SK-N-SH treated with all-trans-retinoic acid at 6 μM for 48 hours (cell line): Measurements from ENCODE around the gene IGFL3.

Experiments used
- ATAC-seq: fragments of 200-7000 bp; cut with Tn5 transposase; 3 replicates; pipeline ENCODE4 v1.9.1; 2020; ENCODE audit warnings: mild to moderate bottlenecking, moderate library complexity
- ARNTL ChIP-seq: fragments of 450-650 bp; formaldehyde crosslinking; IDR thresholded peaks from 2 replicates; pipeline ENCODE4 v1.5.0; 2020; ENCODE audit warnings: low read depth, mild to moderate bottlenecking, moderate library complexity, borderline replicate concordance
- BACH2 ChIP-seq: fragments of 250-450 bp; sonication (Bioruptor Pico); IDR thresholded peaks from 2 replicates; pipeline ENCODE4 v1.9.0; 2021; ENCODE audit warnings: mild to moderate bottlenecking, borderline replicate concordance
- CSDC2 ChIP-seq: fragments of 250-450 bp; sonication (Bioruptor Pico); IDR thresholded peaks from 2 replicates; pipeline ENCODE4 v1.5.0; 2020; ENCODE audit warnings: mild to moderate bottlenecking, moderate library complexity
- ESRRG ChIP-seq: fragments of 250-450 bp; sonication (Bioruptor Pico); IDR thresholded peaks from 2 replicates; pipeline ENCODE4 v1.6.1; 2021; ENCODE audit warnings: mild to moderate bottlenecking
- GLIS3 ChIP-seq: fragments of 250-450 bp; sonication (Bioruptor Pico); IDR thresholded peaks from 2 replicates; pipeline ENCODE4 v1.5.0; 2020; ENCODE audit warnings: mild to moderate bottlenecking, moderate library complexity
- ISL1 ChIP-seq: fragments of 250-450 bp; sonication (Bioruptor Pico); IDR thresholded peaks from 2 replicates; pipeline ENCODE4 v2.1.2; 2022; ENCODE audit warnings: mild to moderate bottlenecking, moderate library complexity
- PPARA ChIP-seq: fragments of 250-450 bp; sonication (Bioruptor Pico); IDR thresholded peaks from 2 replicates; pipeline ENCODE4 v1.5.0; 2020; ENCODE audit warnings: mild to moderate bottlenecking, borderline replicate concordance
- RARB ChIP-seq: fragments of 250-450 bp; sonication (Bioruptor Pico); IDR thresholded peaks from 2 replicates; pipeline ENCODE4 v1.8.0; 2021; ENCODE audit warnings: mild to moderate bottlenecking, moderate library complexity
- SNAI2 ChIP-seq: fragments of 250-450 bp; sonication (Bioruptor Pico); IDR thresholded peaks from 2 replicates; pipeline ENCODE4 v1.5.0; 2020; ENCODE audit warnings: mild to moderate bottlenecking, moderate library complexity
- TCF4 ChIP-seq: fragments of 250-450 bp; sonication (Bioruptor Pico); IDR thresholded peaks from 2 replicates; pipeline ENCODE4 v1.8.0; 2021; ENCODE audit warnings: mild to moderate bottlenecking, moderate library complexity, borderline replicate concordance
- ZFP3 ChIP-seq: fragments of 250-450 bp; sonication (Bioruptor Pico); IDR thresholded peaks from 2 replicates; pipeline ENCODE4 v1.5.0; 2020; ENCODE audit warnings: mild to moderate bottlenecking, moderate library complexity
- ZFP30 ChIP-seq: fragments of 450-650 bp; formaldehyde crosslinking; IDR thresholded peaks from 2 replicates; pipeline ENCODE4 v1.5.0; 2022; ENCODE audit warnings: mild to moderate bottlenecking, moderate library complexity
- ZNF565 ChIP-seq: fragments of 450-650 bp; formaldehyde crosslinking; conservative IDR thresholded peaks from 2 replicates; pipeline ENCODE4 v1.5.0; 2020; ENCODE audit warnings: low read depth, mild to moderate bottlenecking, moderate library complexity
- ZNF70 ChIP-seq: fragments of 450-650 bp; formaldehyde crosslinking; IDR thresholded peaks from 2 replicates; pipeline ENCODE4 v1.5.0; 2020; ENCODE audit warnings: mild to moderate bottlenecking, moderate library complexity
- TF ChIP-seq, protein P1 (sequence below): fragments of 250-450 bp; sonication (Bioruptor Pico); IDR thresholded peaks from 2 replicates; pipeline ENCODE4 v1.5.1; 2021; ENCODE audit warnings: mild to moderate bottlenecking, moderate library complexity
- TF ChIP-seq, protein P2 (sequence below): fragments of 250-450 bp; sonication (Bioruptor Pico); IDR thresholded peaks from 2 replicates; pipeline ENCODE4 v1.5.0; 2020; ENCODE audit warnings: mild to moderate bottlenecking, moderate library complexity
- TF ChIP-seq, protein P3 (sequence below): fragments of 250-450 bp; sonication (Bioruptor Pico); IDR thresholded peaks from 2 replicates; pipeline ENCODE4 v1.5.1; 2020; ENCODE audit warnings: low read depth, mild to moderate bottlenecking, moderate library complexity
- TF ChIP-seq, protein P4 (sequence below): fragments of 250-450 bp; sonication (Bioruptor Pico); IDR thresholded peaks from 2 replicates; pipeline ENCODE4 v1.8.0; 2020; ENCODE audit warnings: mild to moderate bottlenecking, moderate library complexity, borderline replicate concordance

Gene IGFL3

DNA sequence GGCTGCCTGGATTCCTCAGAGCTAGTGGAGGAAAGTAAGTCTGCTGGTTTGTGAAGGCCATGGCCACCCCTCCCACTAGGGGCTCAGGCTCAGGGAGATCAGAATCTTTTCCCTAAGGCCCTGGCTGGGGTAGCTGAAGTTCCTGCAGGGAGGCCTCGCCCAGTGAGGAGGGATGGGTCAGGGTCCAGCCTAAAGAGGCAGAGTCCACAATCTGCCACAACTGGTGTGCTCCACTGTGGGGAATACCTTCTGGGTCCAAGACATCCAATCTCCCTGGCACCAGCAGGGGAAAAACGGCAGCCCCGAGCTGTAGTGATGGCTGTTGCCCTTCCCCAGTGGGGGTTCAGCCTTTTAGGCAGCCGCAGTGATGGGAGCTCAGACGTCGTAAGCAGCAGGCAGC is 23.2 kb downstream of the IGFL3 start:
- ATAC-seq, result no peak
- TF ChIP-seq CSDC2 (CRISPR knock-in tag), result no peak
- TF ChIP-seq, protein P1, sequence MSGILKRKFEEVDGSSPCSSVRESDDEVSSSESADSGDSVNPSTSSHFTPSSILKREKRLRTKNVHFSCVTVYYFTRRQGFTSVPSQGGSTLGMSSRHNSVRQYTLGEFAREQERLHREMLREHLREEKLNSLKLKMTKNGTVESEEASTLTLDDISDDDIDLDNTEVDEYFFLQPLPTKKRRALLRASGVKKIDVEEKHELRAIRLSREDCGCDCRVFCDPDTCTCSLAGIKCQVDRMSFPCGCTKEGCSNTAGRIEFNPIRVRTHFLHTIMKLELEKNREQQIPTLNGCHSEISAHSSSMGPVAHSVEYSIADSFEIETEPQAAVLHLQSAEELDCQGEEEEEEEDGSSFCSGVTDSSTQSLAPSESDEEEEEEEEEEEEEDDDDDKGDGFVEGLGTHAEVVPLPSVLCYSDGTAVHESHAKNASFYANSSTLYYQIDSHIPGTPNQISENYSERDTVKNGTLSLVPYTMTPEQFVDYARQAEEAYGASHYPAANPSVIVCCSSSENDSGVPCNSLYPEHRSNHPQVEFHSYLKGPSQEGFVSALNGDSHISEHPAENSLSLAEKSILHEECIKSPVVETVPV (CRISPR knock-in tag), result no peak
- TF ChIP-seq BACH2 (CRISPR knock-in tag), result no peak
- no peak for TF ChIP-seq ZFP30 (CRISPR knock-in tag)
- TF ChIP-seq ESRRG (CRISPR knock-in tag), result no peak
- no peak for TF ChIP-seq TCF4 (CRISPR knock-in tag)
- no peak for TF ChIP-seq PPARA (CRISPR knock-in tag)
- TF ChIP-seq, protein P2, sequence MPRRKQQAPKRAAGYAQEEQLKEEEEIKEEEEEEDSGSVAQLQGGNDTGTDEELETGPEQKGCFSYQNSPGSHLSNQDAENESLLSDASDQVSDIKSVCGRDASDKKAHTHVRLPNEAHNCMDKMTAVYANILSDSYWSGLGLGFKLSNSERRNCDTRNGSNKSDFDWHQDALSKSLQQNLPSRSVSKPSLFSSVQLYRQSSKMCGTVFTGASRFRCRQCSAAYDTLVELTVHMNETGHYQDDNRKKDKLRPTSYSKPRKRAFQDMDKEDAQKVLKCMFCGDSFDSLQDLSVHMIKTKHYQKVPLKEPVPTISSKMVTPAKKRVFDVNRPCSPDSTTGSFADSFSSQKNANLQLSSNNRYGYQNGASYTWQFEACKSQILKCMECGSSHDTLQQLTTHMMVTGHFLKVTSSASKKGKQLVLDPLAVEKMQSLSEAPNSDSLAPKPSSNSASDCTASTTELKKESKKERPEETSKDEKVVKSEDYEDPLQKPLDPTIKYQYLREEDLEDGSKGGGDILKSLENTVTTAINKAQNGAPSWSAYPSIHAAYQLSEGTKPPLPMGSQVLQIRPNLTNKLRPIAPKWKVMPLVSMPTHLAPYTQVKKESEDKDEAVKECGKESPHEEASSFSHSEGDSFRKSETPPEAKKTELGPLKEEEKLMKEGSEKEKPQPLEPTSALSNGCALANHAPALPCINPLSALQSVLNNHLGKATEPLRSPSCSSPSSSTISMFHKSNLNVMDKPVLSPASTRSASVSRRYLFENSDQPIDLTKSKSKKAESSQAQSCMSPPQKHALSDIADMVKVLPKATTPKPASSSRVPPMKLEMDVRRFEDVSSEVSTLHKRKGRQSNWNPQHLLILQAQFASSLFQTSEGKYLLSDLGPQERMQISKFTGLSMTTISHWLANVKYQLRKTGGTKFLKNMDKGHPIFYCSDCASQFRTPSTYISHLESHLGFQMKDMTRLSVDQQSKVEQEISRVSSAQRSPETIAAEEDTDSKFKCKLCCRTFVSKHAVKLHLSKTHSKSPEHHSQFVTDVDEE, result no peak
- no peak for TF ChIP-seq ZFP3 (CRISPR knock-in tag)
- no peak for TF ChIP-seq SNAI2 (CRISPR knock-in tag)
- TF ChIP-seq GLIS3 (CRISPR knock-in tag), result no peak

DNA sequence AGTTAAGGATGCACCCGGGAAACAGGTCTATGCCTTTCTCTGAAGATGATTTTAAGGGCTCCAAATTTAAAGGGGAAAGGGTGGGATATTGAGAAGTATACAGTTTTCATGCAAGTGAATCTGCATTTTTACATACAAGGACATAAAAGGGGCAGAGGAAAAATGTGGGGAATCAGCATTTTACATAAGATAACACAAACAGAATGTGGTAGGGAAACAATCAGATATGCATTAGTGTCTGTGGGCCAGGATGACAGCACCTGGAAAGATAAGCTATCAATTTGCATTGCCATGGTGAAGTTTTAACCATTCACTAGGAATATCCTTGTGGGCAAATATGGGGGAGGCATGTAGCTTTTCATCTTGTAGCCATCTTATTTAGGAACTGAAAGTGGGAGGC is 24.1 kb downstream of the IGFL3 start:
- TF ChIP-seq, protein P3, sequence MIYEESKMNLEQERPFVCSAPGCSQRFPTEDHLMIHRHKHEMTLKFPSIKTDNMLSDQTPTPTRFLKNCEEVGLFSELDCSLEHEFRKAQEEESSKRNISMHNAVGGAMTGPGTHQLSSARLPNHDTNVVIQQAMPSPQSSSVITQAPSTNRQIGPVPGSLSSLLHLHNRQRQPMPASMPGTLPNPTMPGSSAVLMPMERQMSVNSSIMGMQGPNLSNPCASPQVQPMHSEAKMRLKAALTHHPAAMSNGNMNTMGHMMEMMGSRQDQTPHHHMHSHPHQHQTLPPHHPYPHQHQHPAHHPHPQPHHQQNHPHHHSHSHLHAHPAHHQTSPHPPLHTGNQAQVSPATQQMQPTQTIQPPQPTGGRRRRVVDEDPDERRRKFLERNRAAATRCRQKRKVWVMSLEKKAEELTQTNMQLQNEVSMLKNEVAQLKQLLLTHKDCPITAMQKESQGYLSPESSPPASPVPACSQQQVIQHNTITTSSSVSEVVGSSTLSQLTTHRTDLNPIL (CRISPR knock-in tag), result no peak
- TF ChIP-seq ISL1 (no peak), ARNTL (no peak), PPARA (CRISPR knock-in tag) (no peak), ZFP3 (CRISPR knock-in tag) (no peak), ZNF70 (no peak), SNAI2 (CRISPR knock-in tag) (no peak), CSDC2 (CRISPR knock-in tag) (no peak), RARB (CRISPR knock-in tag) (no peak), ZNF565 (CRISPR knock-in tag) (no peak), TCF4 (CRISPR knock-in tag) (no peak)
- TF ChIP-seq, protein P1 (CRISPR knock-in tag), result no peak
- TF ChIP-seq, protein P2, result no peak
- no peak for ATAC-seq

DNA sequence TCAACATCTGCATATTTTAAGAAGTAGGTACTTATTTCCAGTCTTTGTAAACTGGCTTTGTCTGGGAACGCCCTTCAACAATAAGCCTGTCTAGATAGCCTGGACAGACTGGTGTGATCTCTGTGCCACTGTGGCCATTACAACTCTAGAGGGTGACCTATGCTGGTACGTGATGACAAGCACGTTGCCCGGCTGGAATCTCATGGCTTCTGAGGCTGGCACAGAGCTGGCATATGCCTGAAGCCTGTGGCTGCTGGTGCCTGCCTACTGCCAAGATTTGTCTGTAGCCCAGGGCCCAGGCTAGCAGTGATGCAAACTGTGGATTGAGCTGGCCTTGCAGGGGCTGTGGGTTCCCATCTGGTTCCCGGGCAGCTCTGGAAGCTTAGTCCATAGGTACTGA is 34.0 kb downstream of the IGFL3 start:
- ATAC-seq, result no peak
- TF ChIP-seq, protein P4, sequence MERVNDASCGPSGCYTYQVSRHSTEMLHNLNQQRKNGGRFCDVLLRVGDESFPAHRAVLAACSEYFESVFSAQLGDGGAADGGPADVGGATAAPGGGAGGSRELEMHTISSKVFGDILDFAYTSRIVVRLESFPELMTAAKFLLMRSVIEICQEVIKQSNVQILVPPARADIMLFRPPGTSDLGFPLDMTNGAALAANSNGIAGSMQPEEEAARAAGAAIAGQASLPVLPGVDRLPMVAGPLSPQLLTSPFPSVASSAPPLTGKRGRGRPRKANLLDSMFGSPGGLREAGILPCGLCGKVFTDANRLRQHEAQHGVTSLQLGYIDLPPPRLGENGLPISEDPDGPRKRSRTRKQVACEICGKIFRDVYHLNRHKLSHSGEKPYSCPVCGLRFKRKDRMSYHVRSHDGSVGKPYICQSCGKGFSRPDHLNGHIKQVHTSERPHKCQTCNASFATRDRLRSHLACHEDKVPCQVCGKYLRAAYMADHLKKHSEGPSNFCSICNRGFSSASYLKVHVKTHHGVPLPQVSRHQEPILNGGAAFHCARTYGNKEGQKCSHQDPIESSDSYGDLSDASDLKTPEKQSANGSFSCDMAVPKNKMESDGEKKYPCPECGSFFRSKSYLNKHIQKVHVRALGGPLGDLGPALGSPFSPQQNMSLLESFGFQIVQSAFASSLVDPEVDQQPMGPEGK (CRISPR knock-in tag), result no peak
- TF ChIP-seq ESRRG (CRISPR knock-in tag) (no peak), GLIS3 (CRISPR knock-in tag) (no peak), RARB (CRISPR knock-in tag) (no peak)
